SK-N-SH treated with all-trans-retinoic acid at 6 μM for 48 hours (cell line): ENCODE results near the gene SSNA1.

ENCODE experiments used
- ATAC-seq: fragments of 200-7000 bp; cut with Tn5 transposase; 3 replicates; pipeline ENCODE4 v1.9.1; 2020; ENCODE audit warnings: mild to moderate bottlenecking, moderate library complexity
- ARNTL ChIP-seq: fragments of 450-650 bp; formaldehyde crosslinking; IDR thresholded peaks from 2 replicates; pipeline ENCODE4 v1.5.0; 2020; ENCODE audit warnings: low read depth, mild to moderate bottlenecking, moderate library complexity, borderline replicate concordance
- CREB5 ChIP-seq: fragments of 250-450 bp; sonication (Bioruptor Pico); IDR thresholded peaks from 2 replicates; pipeline ENCODE4 v1.5.1; 2020; ENCODE audit warnings: low read depth, mild to moderate bottlenecking, moderate library complexity
- CSDC2 ChIP-seq: fragments of 250-450 bp; sonication (Bioruptor Pico); IDR thresholded peaks from 2 replicates; pipeline ENCODE4 v1.5.0; 2020; ENCODE audit warnings: mild to moderate bottlenecking, moderate library complexity
- ESRRG ChIP-seq: fragments of 250-450 bp; sonication (Bioruptor Pico); IDR thresholded peaks from 2 replicates; pipeline ENCODE4 v1.6.1; 2021; ENCODE audit warnings: mild to moderate bottlenecking
- GLIS3 ChIP-seq: fragments of 250-450 bp; sonication (Bioruptor Pico); IDR thresholded peaks from 2 replicates; pipeline ENCODE4 v1.5.0; 2020; ENCODE audit warnings: mild to moderate bottlenecking, moderate library complexity
- ISL1 ChIP-seq: fragments of 250-450 bp; sonication (Bioruptor Pico); IDR thresholded peaks from 2 replicates; pipeline ENCODE4 v2.1.2; 2022; ENCODE audit warnings: mild to moderate bottlenecking, moderate library complexity
- OSR1 ChIP-seq: fragments of 250-450 bp; sonication (Bioruptor Pico); IDR thresholded peaks from 2 replicates; pipeline ENCODE4 v1.8.0; 2022; ENCODE audit warnings: moderate library complexity, mild to moderate bottlenecking, inconsistent platforms
- PPARA ChIP-seq: fragments of 250-450 bp; sonication (Bioruptor Pico); IDR thresholded peaks from 2 replicates; pipeline ENCODE4 v1.5.0; 2020; ENCODE audit warnings: mild to moderate bottlenecking, borderline replicate concordance
- SNAI2 ChIP-seq: fragments of 250-450 bp; sonication (Bioruptor Pico); IDR thresholded peaks from 2 replicates; pipeline ENCODE4 v1.5.0; 2020; ENCODE audit warnings: mild to moderate bottlenecking, moderate library complexity
- TOX ChIP-seq: fragments of 250-450 bp; sonication (Bioruptor Pico); IDR thresholded peaks from 2 replicates; pipeline ENCODE4 v1.8.0; 2021; ENCODE audit warnings: mild to moderate bottlenecking, moderate library complexity, borderline replicate concordance
- ZC3H10 ChIP-seq: fragments of 250-450 bp; sonication (Bioruptor Pico); IDR thresholded peaks from 2 replicates; pipeline ENCODE4 v1.5.1; 2021; ENCODE audit warnings: mild to moderate bottlenecking, moderate library complexity
- ZFP3 ChIP-seq: fragments of 250-450 bp; sonication (Bioruptor Pico); IDR thresholded peaks from 2 replicates; pipeline ENCODE4 v1.5.0; 2020; ENCODE audit warnings: mild to moderate bottlenecking, moderate library complexity
- ZFP30 ChIP-seq: fragments of 450-650 bp; formaldehyde crosslinking; IDR thresholded peaks from 2 replicates; pipeline ENCODE4 v1.5.0; 2022; ENCODE audit warnings: mild to moderate bottlenecking, moderate library complexity
- ZNF565 ChIP-seq: fragments of 450-650 bp; formaldehyde crosslinking; conservative IDR thresholded peaks from 2 replicates; pipeline ENCODE4 v1.5.0; 2020; ENCODE audit warnings: low read depth, mild to moderate bottlenecking, moderate library complexity
- ZNF70 ChIP-seq: fragments of 450-650 bp; formaldehyde crosslinking; IDR thresholded peaks from 2 replicates; pipeline ENCODE4 v1.5.0; 2020; ENCODE audit warnings: mild to moderate bottlenecking, moderate library complexity
- ZNF8 ChIP-seq: fragments of 450-650 bp; formaldehyde crosslinking; IDR thresholded peaks from 2 replicates; pipeline ENCODE4 v1.5.0; 2020; ENCODE audit warnings: mild to moderate bottlenecking, moderate library complexity
- TF ChIP-seq, protein P1 (sequence below): fragments of 250-450 bp; sonication (Bioruptor Pico); IDR thresholded peaks from 2 replicates; pipeline ENCODE4 v1.8.0; 2021; ENCODE audit warnings: low read depth, mild to moderate bottlenecking, moderate library complexity, borderline replicate concordance
- TF ChIP-seq, protein P2 (sequence below): fragments of 250-450 bp; sonication (Bioruptor Pico); IDR thresholded peaks from 2 replicates; pipeline ENCODE4 v1.8.0; 2020; ENCODE audit warnings: mild to moderate bottlenecking, moderate library complexity, borderline replicate concordance
- TF ChIP-seq, protein P3 (sequence below): fragments of 250-450 bp; sonication (Bioruptor Pico); IDR thresholded peaks from 2 replicates; pipeline ENCODE4 v1.5.0; 2020; ENCODE audit warnings: mild to moderate bottlenecking, moderate library complexity

SSNA1 gene

DNA sequence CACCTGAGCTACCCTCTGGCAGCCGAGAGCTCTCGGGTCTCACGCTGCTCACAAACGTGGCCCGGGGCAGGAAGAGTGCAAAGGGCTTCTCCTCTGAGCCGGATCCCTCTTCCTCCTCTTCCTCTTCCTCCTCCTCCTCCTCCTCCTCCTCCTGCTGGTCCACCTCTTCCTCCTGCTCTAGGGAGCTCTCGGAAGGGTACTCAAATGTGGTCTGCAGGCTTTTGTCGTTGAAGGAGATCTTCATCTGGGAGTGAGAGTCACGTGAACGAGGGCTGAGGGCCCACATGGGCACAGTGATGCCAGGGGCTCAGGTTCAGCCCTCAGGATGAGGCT is 3.9 kb downstream of the SSNA1 start (continued):
- TF ChIP-seq CREB5 (CRISPR knock-in tag) (no peak), ZC3H10 (CRISPR knock-in tag) (no peak)

DNA sequence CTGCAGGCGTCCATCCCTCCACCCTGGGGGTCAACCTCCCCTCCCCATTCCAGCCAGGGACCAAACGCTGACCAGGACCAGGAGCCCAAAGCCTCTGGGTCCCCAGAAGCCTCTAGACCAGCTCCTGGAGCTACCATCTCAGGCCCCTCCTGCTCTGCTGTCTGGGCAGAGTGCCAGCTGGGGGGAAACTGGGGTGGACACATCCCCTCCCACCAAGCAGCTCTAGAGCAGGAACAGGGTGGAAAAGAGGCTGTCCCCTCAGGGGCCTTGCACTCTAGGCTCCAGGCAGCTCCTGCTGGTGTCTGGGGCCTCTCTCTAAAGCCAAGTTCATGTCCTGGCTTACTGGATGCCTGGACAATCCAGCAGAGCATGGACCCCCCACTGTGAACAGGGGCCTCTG is 4.4 kb downstream of the SSNA1 start:
- TF ChIP-seq TOX (CRISPR knock-in tag) (no peak), ZFP30 (CRISPR knock-in tag) (no peak)
- ATAC-seq: no peak

DNA sequence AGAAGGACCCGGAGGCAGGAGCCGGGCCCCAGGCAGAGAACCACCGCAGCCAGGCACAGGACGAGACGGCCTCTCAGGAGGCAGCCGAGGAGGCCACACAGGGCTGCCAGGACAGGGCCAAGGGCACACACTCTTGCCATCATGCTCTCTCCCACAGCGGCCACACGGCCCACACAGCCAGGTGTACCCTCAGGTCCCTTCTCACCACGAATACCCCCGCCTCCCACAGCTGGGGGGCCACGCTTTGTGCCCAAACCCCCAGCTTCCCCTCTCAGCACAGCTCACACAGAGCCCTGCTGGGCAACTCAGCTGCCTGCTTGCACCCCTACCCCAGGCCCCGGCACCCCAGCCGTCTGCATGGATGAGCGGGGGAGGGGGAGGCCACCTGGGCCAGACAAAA is 5.3 kb downstream of the SSNA1 start:
- TF ChIP-seq ZNF70 (CRISPR knock-in tag) (no peak), PPARA (CRISPR knock-in tag) (no peak)
- TF ChIP-seq, protein P1, sequence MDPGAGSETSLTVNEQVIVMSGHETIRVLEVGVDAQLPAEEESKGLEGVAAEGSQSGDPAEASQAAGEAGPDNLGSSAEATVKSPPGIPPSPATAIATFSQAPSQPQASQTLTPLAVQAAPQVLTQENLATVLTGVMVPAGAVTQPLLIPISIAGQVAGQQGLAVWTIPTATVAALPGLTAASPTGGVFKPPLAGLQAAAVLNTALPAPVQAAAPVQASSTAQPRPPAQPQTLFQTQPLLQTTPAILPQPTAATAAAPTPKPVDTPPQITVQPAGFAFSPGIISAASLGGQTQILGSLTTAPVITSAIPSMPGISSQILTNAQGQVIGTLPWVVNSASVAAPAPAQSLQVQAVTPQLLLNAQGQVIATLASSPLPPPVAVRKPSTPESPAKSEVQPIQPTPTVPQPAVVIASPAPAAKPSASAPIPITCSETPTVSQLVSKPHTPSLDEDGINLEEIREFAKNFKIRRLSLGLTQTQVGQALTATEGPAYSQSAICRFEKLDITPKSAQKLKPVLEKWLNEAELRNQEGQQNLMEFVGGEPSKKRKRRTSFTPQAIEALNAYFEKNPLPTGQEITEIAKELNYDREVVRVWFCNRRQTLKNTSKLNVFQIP: no peak
- ATAC-seq: no peak

DNA sequence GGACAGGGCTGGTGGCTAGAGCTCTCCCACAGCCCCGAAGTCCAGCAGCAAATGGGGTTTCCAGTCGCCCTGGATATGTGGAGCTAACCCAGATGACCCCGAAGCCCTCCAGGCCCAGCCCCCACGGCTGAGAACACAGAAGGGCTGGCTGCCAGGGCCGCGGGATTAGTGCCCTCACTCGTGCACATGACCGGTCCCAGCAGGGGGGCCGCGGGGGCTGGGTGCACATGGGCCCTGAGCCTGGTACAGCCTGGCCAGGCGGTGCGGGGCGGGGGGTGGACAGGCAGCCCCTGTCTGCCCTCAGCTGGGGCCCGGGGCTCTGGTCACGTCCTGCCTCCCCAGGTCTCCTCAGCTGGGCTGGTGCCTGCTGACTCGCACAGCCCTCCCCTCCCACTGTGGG is 5.9 kb downstream of the SSNA1 start:
- ATAC-seq: no peak
- no peak for TF ChIP-seq OSR1 (CRISPR knock-in tag)
- no peak for TF ChIP-seq ZNF8
- TF ChIP-seq ARNTL: no peak
- no peak for TF ChIP-seq ZFP30 (CRISPR knock-in tag)
- TF ChIP-seq CSDC2: no peak
- TF ChIP-seq TOX (CRISPR knock-in tag): no peak
- TF ChIP-seq GLIS3 (CRISPR knock-in tag): no peak
- TF ChIP-seq, protein P2, sequence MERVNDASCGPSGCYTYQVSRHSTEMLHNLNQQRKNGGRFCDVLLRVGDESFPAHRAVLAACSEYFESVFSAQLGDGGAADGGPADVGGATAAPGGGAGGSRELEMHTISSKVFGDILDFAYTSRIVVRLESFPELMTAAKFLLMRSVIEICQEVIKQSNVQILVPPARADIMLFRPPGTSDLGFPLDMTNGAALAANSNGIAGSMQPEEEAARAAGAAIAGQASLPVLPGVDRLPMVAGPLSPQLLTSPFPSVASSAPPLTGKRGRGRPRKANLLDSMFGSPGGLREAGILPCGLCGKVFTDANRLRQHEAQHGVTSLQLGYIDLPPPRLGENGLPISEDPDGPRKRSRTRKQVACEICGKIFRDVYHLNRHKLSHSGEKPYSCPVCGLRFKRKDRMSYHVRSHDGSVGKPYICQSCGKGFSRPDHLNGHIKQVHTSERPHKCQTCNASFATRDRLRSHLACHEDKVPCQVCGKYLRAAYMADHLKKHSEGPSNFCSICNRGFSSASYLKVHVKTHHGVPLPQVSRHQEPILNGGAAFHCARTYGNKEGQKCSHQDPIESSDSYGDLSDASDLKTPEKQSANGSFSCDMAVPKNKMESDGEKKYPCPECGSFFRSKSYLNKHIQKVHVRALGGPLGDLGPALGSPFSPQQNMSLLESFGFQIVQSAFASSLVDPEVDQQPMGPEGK (CRISPR knock-in tag): no peak
- no peak for TF ChIP-seq PPARA (CRISPR knock-in tag)
- TF ChIP-seq ISL1: no peak
- TF ChIP-seq ZFP3 (CRISPR knock-in tag): no peak
- TF ChIP-seq ZNF70 (CRISPR knock-in tag): no peak
- TF ChIP-seq, protein P3, sequence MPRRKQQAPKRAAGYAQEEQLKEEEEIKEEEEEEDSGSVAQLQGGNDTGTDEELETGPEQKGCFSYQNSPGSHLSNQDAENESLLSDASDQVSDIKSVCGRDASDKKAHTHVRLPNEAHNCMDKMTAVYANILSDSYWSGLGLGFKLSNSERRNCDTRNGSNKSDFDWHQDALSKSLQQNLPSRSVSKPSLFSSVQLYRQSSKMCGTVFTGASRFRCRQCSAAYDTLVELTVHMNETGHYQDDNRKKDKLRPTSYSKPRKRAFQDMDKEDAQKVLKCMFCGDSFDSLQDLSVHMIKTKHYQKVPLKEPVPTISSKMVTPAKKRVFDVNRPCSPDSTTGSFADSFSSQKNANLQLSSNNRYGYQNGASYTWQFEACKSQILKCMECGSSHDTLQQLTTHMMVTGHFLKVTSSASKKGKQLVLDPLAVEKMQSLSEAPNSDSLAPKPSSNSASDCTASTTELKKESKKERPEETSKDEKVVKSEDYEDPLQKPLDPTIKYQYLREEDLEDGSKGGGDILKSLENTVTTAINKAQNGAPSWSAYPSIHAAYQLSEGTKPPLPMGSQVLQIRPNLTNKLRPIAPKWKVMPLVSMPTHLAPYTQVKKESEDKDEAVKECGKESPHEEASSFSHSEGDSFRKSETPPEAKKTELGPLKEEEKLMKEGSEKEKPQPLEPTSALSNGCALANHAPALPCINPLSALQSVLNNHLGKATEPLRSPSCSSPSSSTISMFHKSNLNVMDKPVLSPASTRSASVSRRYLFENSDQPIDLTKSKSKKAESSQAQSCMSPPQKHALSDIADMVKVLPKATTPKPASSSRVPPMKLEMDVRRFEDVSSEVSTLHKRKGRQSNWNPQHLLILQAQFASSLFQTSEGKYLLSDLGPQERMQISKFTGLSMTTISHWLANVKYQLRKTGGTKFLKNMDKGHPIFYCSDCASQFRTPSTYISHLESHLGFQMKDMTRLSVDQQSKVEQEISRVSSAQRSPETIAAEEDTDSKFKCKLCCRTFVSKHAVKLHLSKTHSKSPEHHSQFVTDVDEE (CRISPR knock-in tag): no peak
- no peak for TF ChIP-seq ZC3H10 (CRISPR knock-in tag)
- TF ChIP-seq, protein P1: no peak
- TF ChIP-seq CREB5 (CRISPR knock-in tag): no peak
- TF ChIP-seq, all 23 proteins: peak for 0

DNA sequence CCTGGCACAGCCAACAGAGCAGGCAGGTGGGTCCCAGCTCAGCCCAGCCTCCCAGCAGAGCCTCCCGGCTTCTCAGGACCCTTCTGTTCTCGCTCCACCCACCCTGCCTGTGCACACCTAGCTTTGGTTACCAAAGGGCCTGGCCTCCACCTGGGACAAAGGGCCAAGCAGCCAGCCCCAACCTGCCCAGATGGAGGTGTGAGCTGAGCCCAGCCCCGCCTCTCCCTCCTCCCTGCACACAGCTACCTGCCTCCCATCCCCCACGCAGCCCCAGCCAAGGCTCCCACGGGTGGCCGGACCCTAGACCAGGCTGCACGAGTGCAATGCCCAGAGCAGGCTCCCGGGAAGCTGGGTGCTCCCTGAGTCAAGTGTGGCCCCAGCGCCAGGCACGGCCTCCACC is 6.4 kb downstream of the SSNA1 start:
- no peak for TF ChIP-seq SNAI2
- TF ChIP-seq GLIS3 (CRISPR knock-in tag): no peak
- TF ChIP-seq, protein P1: no peak
- no peak for TF ChIP-seq ZNF70 (CRISPR knock-in tag)
- TF ChIP-seq PPARA (CRISPR knock-in tag): no peak
- TF ChIP-seq ARNTL: no peak
- TF ChIP-seq CREB5 (CRISPR knock-in tag): no peak
- no peak for TF ChIP-seq ESRRG (CRISPR knock-in tag)
- no peak for TF ChIP-seq ZNF565
- TF ChIP-seq TOX (CRISPR knock-in tag): no peak

More for the DNA sequence above, 6.4 kb downstream of the SSNA1 start:
- no peak for ATAC-seq
